KMS-11 (cell line): Measurements from ENCODE around the gene WSCD2.

ENCODE experiments used
- H2AFZ ChIP-seq: fragments of 200-600 bp; sonication (generic); 2 replicates; pipeline ENCODE4 v1.6.1; 2016; ENCODE audit warnings: antibody characterized with exemption, mixed run types, low read depth
- H3K27ac ChIP-seq: fragments of 200-600 bp; sonication (generic); 2 replicates; pipeline ENCODE4 v1.6.1; 2016; ENCODE audit warnings: mild to moderate bottlenecking, mixed run types
- H3K27me3 ChIP-seq: fragments of 200-600 bp; sonication (generic); 2 replicates; pipeline ENCODE4 v1.6.1; 2017; ENCODE audit warnings: mild to moderate bottlenecking, low read depth, mixed run types, moderate library complexity; ENCODE audit not compliant: insufficient read depth
- H3K36me3 ChIP-seq: fragments of 200-600 bp; sonication (generic); 2 replicates; pipeline ENCODE4 v1.6.1; 2017; ENCODE audit warnings: mild to moderate bottlenecking, mixed run types; ENCODE audit not compliant: insufficient read depth
- H3K4me1 ChIP-seq: fragments of 200-600 bp; sonication (generic); 2 replicates; pipeline ENCODE4 v1.6.1; 2016; ENCODE audit warnings: mild to moderate bottlenecking, low read depth, mixed run types; ENCODE audit not compliant: poor library complexity, severe bottlenecking
- H3K4me2 ChIP-seq: fragments of 200-600 bp; sonication (generic); 2 replicates; pipeline ENCODE4 v1.7.0; 2016; ENCODE audit warnings: mild to moderate bottlenecking, mixed run types
- H3K4me3 ChIP-seq: fragments of 200-600 bp; sonication (generic); IDR thresholded peaks from 2 replicates; pipeline ENCODE4 v1.6.1; 2017; ENCODE audit warnings: low read depth, low read length, mixed read lengths; ENCODE audit not compliant: insufficient read depth
- H3K79me2 ChIP-seq: fragments of 200-600 bp; sonication (generic); 2 replicates; pipeline ENCODE4 v1.6.1; 2016; ENCODE audit warnings: low read depth, mixed run types; ENCODE audit not compliant: insufficient read depth
- H3K9ac ChIP-seq: fragments of 200-600 bp; sonication (generic); 2 replicates; pipeline ENCODE4 v1.6.1; 2016; ENCODE audit warnings: mild to moderate bottlenecking, mixed run types
- H4K20me1 ChIP-seq: fragments of 200-600 bp; sonication (generic); 2 replicates; pipeline ENCODE4 v1.6.1; 2016; ENCODE audit warnings: mild to moderate bottlenecking, mixed run types; ENCODE audit not compliant: insufficient read depth
- TF ChIP-seq, protein P1 (sequence below): fragments of 200-600 bp; sonication (generic); conservative IDR thresholded peaks from 2 replicates; pipeline ENCODE4 v1.6.1; 2017; ENCODE audit warnings: low read depth, mild to moderate bottlenecking, antibody characterized with exemption, low read length, moderate library complexity, mixed read lengths

The WSCD2 gene

DNA sequence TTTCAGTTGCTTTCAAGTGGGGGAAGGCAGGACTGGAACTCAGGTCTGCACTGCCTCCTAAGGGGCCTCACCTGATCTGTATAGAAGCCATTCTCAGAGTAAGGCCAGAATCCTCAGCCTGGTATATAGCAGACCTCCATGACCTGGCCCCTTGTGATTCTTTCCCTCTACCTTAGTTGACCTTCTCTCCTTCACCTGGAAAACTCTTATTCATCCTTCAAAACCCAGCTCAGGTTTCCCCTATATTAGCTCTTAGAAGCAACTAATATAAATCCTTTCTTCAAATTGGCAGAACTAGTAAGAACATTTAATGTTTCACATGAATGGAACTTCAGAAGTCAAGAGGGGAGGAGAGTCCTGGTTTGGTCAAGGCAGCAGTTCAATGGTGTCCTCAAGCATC, 26.0 kb upstream of the WSCD2 start:
- no peak overlapping the region for H3K9ac ChIP-seq
- H4K20me1 ChIP-seq, result no peaks in the 10 kb centered on the region
- H3K36me3 ChIP-seq, result no peaks in the 10 kb centered on the region
- H3K27ac ChIP-seq, result no peak overlapping the region
- no peak overlapping the region for H3K4me2 ChIP-seq
- H3K79me2 ChIP-seq, result no peaks in the 10 kb centered on the region
- H2AFZ ChIP-seq, result no peak overlapping the region
- H3K4me1 ChIP-seq, result no peaks in the 10 kb centered on the region
- H3K27me3 ChIP-seq, result no peaks in the 10 kb centered on the region
- TF ChIP-seq, protein P1, sequence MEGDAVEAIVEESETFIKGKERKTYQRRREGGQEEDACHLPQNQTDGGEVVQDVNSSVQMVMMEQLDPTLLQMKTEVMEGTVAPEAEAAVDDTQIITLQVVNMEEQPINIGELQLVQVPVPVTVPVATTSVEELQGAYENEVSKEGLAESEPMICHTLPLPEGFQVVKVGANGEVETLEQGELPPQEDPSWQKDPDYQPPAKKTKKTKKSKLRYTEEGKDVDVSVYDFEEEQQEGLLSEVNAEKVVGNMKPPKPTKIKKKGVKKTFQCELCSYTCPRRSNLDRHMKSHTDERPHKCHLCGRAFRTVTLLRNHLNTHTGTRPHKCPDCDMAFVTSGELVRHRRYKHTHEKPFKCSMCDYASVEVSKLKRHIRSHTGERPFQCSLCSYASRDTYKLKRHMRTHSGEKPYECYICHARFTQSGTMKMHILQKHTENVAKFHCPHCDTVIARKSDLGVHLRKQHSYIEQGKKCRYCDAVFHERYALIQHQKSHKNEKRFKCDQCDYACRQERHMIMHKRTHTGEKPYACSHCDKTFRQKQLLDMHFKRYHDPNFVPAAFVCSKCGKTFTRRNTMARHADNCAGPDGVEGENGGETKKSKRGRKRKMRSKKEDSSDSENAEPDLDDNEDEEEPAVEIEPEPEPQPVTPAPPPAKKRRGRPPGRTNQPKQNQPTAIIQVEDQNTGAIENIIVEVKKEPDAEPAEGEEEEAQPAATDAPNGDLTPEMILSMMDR, result no peak
- no peak overlapping the region for H3K4me3 ChIP-seq

DNA sequence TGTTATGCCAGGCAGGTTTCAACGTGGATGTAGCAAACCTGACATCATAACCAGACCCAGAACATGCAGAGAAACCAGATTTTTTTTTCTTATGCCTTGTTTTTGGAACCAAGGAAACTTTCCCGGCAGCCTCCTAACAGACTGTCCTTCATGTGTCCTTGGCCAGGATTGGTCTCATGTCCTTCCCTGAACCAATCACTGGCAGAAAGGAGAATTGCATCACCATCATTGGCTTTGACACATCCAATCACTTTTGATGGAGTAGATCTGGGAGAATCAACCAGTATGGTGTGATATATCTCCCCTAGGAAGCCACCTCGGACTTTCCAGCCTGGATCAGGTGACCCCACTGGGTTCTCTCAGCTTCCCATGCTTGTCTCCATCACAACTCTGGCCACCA, 25.6 kb upstream of the WSCD2 start:
- TF ChIP-seq, protein P1, result no peak
- Histone ChIP-seq H3K4me2 (no peak overlapping the region), H4K20me1 (no peaks in the 10 kb centered on the region), H3K9ac (no peak overlapping the region), H3K4me3 (no peak overlapping the region), H3K79me2 (no peaks in the 10 kb centered on the region), H3K36me3 (no peaks in the 10 kb centered on the region), H3K27me3 (no peaks in the 10 kb centered on the region), H3K4me1 (no peaks in the 10 kb centered on the region), H2AFZ (no peak overlapping the region), H3K27ac (no peak overlapping the region)

DNA sequence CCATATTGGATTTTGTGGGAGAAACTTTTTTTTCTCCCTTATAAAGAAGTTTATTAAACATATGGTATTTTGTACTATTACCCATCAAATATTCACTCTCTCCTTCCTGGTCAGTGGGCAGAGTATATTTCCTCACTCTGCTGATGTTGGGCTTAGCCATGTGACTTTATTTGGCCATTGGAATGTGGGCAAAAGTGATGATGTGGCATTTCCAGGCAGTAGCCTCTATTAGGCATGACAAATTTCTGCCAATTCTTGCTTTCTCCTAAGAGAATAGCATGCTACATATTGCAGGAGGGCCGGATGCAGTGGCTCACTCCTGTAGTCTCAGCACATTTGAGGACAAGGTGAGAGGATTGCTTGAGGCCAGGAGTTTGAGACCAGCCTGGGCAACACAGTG, 24.4 kb upstream of the WSCD2 start:
- H3K4me1 ChIP-seq, result no peaks in the 10 kb centered on the region
- TF ChIP-seq, protein P1, result no peak
- no peaks in the 10 kb centered on the region for H3K36me3 ChIP-seq
- H3K27me3 ChIP-seq, result no peaks in the 10 kb centered on the region
- no peak overlapping the region for H3K4me2 ChIP-seq
- H3K27ac ChIP-seq, result no peak overlapping the region
- no peaks in the 10 kb centered on the region for H4K20me1 ChIP-seq
- H3K79me2 ChIP-seq, result no peaks in the 10 kb centered on the region
- H2AFZ ChIP-seq, result no peak overlapping the region
- no peak overlapping the region for H3K9ac ChIP-seq
- no peak overlapping the region for H3K4me3 ChIP-seq

DNA sequence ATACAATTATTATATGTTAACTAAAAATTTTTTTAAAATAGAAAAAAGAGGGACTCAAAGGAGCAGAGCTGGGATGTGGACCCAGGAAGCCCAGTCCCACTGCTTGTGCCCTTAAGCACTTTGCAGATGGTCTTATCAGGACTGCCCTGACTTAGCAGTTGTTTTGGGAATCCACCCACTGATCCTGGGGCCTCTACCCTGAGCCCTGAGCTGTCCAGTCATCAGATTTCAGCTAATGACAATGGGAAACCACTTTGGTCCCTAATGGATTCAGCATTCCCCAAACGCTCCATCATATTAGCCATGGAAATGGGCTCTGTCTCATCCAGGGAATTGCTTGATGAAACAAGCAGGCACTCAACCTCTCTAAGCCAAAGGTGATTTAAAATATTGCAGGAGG, 22.5 kb upstream of the WSCD2 start:
- H3K9ac ChIP-seq, result no peak overlapping the region
- no peaks in the 10 kb centered on the region for H3K79me2 ChIP-seq
- H3K27me3 ChIP-seq, result no peaks in the 10 kb centered on the region
- no peaks in the 10 kb centered on the region for H4K20me1 ChIP-seq
- H3K27ac ChIP-seq, result no peak overlapping the region
- no peaks in the 10 kb centered on the region for H3K36me3 ChIP-seq
- H3K4me1 ChIP-seq, result no peaks in the 10 kb centered on the region
- H2AFZ ChIP-seq, result no peak overlapping the region
- H3K4me2 ChIP-seq, result no peak overlapping the region
- TF ChIP-seq, protein P1, result no peak
- H3K4me3 ChIP-seq, result no peak overlapping the region

DNA sequence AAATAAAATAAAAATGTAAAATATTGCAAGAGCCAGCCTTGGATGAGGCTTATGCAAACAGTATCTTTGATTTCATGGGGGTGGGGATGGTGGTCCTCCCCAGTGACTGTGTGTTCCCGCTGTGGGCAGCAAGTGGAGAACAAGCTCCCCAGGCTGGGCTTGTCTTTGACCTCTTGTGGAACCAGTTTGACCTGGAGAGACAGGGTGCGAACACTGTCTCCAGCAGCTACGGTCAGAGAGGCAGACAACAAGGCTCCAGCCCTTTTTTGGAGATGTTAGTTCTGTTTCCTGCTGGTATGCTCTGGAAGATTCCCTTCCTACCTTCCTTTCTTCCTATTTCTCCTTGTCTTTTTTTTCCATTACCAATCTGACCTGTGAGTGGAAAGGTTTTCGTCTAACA, 21.8 kb upstream of the WSCD2 start:
- H3K9ac ChIP-seq, result no peak overlapping the region
- H3K4me3 ChIP-seq, result no peak overlapping the region
- H3K27me3 ChIP-seq, result no peaks in the 10 kb centered on the region
- no peak overlapping the region for H2AFZ ChIP-seq
- H3K79me2 ChIP-seq, result no peaks in the 10 kb centered on the region
- TF ChIP-seq, protein P1, result no peak
- H3K36me3 ChIP-seq, result no peaks in the 10 kb centered on the region
- H3K27ac ChIP-seq, result no peak overlapping the region
- H3K4me2 ChIP-seq, result no peak overlapping the region
- no peaks in the 10 kb centered on the region for H4K20me1 ChIP-seq
- H3K4me1 ChIP-seq, result no peaks in the 10 kb centered on the region
